Activated CD8-positive, alpha-beta memory T cell treated with anti-CD3 and anti-CD28 coated beads for 36 hours (primary cell): ENCODE measurements around the gene ICE2. TPM values are rescaled to one million over a fixed set of nuclear protein-coding genes. Genes with fewer than 3 reads are reported as not detected.

Experiments used
- CTCF ChIA-PET: fragments of 350-600 bp; sonication (Branson Sonifier 250); formaldehyde crosslinking; loops from one replicate; lab custom pipeline; 2021; ENCODE audit warnings: antibody characterized with exemption; lab: Charles Lee
- POLR2A ChIA-PET: fragments of 350-600 bp; sonication (Branson Sonifier 250); formaldehyde crosslinking; loops from one replicate; lab custom pipeline; 2021; ENCODE audit warnings: antibody characterized with exemption; lab: Charles Lee
- total RNA-seq, 2 experiments: library from RNA; stranded (reverse); gene quantifications; one replicate each; pipeline ENCODE4 v1.2.3, GENCODE V29; 2021

The ICE2 gene
- total RNA-seq, 2 experiments from 2014 or later, result 59.9 to 61.3 TPM

DNA sequence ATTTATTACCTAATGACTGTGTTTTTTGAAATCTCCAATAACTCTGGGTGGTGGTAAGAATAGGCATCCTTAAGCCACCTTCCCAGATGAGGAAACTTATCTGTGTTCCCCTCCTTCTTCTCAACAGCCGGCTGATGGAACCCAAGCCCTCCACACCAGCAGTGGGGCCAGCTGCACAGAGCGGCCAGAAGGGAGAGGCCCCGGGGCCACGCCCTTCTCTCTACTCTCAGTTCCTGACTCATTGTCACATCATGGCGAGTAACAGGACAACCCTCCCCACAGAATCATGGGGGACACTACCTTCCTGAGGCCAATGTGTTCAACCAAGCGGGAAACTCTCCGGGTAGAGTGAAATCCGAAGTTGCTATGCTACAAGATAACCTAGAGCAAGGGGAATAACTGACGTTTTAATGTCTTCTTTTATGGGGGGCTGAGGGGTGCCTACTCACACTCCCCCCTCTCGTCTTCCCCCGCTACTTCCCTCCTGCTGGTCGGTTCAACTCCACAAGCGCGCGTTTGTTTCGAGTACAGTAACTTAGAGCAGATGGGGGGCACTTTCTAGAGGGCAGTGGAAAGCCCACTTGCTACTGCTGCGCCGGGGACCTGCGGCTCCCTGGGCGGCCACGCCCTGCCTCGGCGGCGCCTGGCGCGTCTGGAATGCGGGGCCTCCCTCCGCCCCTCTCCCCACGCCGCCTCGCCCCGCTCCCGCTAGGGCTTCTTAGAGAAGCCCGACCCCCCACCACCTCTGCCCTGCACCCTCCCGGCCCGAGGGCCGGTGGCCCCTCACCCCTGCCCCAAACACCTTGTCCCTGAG lies 81.8 kb downstream of the ICE2 start:
- ChIA-PET POLR2A (interaction anchor here (0.6 to 1.0 kb wide), 5 partner anchors 34 to 536 kb away, joined by 3 to 6 read pairs (median 4); no protein-coding TSS in a partner anchor), CTCF (interaction anchor here (0.6 to 1.4 kb wide), 2 partner anchors 34 to 38 kb away, joined by 3 to 4 read pairs; no protein-coding TSS in a partner anchor)

DNA sequence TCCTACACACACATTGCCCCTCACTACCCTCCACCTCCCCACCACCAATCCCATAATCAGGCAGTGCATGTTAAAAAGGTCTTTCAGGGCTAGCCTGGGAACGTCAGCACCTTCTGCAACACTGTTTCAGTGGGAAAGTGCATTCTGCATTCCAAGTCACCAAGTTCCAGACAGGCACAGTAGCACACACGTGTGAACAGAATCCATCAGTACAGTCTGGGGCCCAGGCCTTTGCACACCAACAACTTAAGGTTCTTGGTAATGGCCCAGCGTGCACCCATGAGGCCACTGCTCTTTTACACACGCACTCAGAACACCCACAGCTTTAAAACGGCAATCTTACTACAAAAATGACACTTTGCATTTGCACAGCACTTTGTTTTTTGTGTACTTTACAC lies 82.4 kb downstream of the ICE2 start:
- CTCF ChIA-PET, result no interaction called here
- POLR2A ChIA-PET, result interaction anchor here (0.7 to 1.0 kb wide), 2 partner anchors 34 to 285 kb away, joined by 4 to 5 read pairs; no protein-coding TSS in a partner anchor

DNA sequence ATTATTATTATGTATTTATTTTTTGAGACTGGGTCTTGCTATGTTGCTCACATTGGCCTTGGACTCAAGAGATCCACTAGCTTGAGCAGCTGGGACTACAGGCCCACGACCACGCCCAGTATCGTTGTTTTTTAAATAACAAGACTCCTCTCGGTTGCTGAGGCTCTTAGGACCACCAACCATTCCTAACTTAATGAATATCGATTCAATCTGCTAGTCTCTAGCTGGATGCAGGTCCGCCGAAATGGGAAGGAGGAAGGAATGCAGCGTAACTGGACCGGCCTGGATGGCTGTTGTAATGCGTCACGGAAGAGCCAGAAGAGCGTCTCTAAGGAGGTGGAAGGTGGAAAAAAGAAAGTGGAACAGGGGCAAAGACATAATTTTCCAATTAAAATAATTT lies 82.8 kb downstream of the ICE2 start:
- ChIA-PET CTCF (no interaction called here), POLR2A (no interaction called here)

DNA sequence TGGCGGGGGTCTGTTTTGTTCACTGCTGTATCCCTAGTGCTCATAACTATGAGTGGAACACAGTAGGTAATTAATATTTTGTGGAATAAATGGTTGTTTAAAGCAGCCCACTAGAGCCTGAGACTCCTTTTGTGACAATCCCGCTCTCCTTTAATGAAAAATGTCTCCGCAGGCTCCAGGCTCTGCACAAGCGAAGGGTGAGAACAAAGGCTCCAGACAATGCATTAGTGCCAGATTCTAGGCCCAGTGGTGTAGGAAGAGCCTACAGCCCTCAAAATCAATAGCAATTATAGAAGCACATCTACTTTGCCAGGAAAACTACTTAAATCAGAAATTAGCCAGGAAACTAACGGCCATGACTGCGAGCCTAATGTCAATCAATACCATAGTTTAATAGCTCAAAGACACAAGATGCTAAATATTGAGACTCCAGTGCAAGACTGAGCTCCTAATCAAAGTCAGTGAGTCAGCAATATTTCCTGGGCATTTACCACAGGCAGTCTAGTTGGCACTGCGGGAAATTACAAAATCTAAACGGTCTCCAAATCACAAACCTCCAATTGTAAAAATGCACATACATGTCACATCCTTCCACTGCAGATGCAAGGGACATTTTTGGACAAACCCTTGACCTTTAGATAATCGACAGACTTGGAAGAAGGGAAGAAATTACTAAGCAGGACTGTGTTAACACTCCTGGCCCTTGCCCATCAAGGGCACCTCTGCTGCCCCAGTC lies 83.5 kb downstream of the ICE2 start:
- CTCF ChIA-PET, result no interaction called here
- POLR2A ChIA-PET, result no interaction called here

DNA sequence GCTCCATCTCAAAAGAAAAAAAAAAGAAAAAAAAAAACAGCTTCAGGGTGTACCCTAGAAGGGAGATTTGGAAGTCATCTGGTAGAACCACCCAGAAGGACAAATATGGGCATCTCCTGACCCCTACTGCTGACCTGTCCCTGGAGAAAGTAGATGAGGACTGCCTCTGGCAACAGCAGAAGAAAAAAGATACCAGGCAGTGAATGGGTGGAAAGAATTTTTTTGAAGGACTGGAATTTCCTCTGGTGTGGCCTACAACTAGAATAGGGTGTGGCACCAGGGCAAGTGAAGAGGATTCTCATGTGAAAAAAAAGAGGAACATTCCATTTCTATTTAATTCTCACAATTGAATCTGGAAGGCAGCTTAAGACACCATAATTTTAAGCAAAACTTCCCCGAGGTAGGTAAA lies 84.2 kb downstream of the ICE2 start:
- CTCF ChIA-PET, result interaction anchor here (1.4 kb wide), 1 partner anchor 32 kb away, joined by 5 read pairs; no protein-coding TSS in a partner anchor
- POLR2A ChIA-PET, result interaction anchor here (1.0 kb wide), 1 partner anchor 32 kb away, joined by 8 read pairs; no protein-coding TSS in a partner anchor

DNA sequence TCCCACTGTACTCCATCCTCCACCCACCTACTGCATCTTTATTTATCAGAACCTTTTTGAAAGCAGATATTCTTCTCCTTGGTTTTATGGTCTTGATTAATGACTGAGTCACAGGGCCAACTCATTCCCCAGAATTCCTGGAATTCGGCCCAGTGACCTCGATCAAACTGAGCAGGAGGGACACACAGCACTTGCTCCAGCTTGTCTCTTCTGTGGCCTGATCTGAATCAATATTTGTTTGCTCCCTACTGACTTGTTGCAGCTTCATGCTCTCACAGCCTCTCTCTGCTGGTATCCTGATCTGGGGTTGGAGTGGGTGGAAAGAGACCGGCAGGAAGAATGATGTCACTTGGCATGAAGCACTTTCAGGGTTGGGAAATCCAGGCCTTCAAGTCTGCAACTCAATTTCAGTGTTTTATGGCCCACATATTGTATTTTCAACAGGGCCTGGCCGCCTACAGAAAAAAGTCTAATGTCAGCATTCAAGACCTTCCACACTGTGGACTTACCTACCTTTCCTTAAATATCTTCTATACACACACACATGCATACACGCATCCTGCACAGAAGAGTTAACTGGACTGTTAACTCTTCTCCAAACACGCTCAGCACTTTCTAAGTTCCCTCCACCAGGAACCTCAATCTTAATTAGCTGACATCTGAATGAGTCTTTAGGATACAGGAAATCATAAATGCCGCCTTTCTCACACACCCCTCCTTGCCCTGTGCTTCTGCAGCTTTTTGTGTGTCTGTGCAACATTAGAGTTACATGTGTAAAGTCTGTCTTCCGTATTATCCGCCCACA lies 85.8 kb downstream of the ICE2 start:
- ChIA-PET POLR2A (interaction anchor here (0.6 kb wide), 1 partner anchor 147 kb away, joined by 5 read pairs; no protein-coding TSS in a partner anchor), CTCF (interaction anchor here (1.0 to 1.7 kb wide), 3 partner anchors 31 to 33 kb away, joined by 3 to 5 read pairs (median 3); no protein-coding TSS in a partner anchor)

DNA sequence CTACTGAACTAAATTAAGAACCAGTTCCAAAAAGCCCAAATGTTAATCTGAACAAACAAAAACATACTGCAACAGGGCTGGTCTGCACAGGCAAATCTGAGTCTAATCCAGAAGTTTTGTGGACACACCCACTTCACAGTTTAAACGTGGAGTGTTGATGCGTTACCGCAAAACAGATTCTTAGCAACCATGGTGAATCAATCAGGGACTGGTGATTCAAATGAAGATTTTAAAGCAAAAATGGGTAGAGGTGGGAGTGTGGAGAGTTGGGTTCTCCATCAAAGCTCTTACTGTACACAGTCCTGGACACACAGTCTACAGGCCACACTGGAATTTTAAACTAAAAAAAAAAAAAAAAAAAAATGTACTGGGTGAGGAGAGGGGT lies 86.3 kb downstream of the ICE2 start:
- ChIA-PET CTCF (interaction anchor here (1.0 kb wide), 1 partner anchor 31 kb away, joined by 3 read pairs; no protein-coding TSS in a partner anchor), POLR2A (no interaction called here)

DNA sequence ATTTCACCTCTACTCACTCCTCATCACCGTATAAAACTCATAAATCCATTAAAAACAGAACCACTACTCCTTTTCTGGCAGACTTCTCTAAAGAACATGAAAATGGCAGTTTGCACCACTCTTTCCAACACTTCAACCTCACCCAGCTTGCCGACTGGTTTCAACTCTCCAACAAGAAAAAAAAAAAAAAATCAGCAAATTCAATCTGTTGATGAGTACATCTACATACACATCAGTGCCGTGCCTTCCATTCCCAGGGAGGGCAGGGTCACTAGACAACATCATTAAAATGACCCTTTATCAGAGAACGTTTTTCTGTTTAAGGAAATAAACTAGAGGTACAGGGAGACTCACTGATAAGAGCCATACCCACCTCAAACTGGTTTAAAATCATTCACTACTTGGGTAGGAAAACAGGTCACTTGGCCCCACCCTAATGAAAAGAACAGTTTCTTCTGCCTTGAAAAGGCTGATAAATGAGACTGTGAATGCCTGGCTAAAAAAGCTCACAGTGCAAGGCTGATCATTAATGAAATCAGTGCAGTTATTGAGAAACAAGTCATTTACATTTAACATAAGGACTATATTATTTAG lies 87.1 kb downstream of the ICE2 start:
- CTCF ChIA-PET, result no interaction called here

DNA sequence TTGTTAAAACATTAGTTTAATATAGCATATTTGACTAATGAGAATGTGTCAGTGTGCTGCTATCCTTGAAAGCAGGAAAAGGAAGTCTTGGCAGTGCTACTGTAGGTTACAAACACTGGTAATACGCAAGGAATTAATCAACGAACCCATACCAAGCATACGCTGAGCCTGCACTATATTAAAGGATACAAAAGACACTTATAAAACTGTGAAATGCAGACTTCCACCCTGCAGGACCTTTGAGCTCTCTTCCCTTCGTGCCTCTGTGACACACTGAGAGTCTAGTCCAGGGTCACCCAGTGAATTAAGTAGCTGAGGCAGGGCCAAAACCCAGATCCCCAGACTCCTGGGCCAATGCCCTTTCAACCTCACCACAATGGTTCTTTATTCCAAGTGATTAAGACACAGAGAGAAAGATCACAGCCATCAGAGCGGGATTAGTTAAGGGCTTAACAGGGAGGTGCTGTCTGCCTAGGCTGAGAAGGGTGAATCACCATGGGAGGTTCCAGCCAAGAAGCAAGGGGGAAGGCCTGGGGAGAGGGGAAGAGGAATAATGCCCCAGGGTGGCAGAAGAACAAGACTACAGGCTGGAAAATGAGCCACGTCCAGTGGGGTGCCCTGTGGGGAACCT lies 88.0 kb downstream of the ICE2 start:
- ChIA-PET POLR2A (no interaction called here), CTCF (interaction anchor here (0.6 kb wide), 1 partner anchor 28 kb away, joined by 9 read pairs; no protein-coding TSS in a partner anchor)

More for the DNA sequence above, 87.1 kb downstream of the ICE2 start:
- POLR2A ChIA-PET, result no interaction called here

DNA sequence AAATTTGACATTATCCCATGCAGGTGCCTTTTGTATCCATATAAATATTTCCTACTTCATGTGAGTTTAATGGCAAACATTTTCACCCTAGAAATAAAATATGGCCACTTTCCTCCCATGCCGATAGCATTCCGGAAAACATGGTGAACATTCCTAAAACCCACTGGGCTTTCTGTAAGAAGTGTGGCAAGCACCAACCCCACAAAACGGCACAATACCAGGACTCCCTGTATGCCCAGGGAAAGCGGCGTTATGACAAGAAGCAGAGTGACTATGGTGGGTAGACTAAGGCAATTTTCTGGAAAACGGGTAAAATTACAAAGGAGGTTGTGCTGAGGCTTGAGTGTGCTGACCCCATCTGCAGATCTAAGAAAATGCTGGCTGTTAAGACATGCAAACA lies 88.7 kb downstream of the ICE2 start:
- ChIA-PET POLR2A (no interaction called here), CTCF (no interaction called here)

DNA sequence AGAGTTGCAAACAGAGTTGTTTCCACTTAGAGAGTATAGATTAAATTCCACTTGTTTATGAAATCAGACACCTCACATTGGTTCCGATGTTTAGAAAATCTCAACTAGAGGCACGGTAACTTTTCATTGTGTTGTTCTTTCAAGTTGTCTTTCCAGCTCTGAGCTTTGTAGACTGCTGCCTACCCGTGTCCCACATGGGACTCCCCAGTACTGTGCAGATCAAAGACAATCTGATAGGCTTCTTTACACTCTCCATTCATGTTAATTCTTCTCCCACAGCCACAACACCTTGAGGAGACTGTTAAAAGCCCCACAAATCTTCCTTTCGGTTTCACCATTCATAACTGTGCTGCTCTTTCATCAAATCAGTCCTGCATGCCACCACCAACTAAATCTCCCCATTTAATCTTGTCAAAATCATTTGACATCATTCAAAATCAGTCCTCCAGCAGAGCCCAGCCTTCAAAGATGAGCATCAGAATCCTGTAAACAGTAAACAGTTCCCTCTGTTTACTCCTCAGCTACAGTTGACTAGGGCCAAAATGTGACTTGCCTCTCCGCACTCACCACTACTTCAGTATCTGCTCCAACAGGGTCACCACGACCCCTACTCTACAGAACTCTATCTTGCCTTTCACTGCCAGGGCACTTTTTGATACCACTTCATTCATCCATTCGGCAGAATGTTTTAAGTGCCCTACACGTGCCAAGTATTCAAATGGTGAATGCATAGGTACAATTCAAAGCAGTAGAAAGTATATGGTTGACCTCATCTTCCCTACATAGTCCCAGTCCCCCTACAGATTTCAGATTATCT lies 89.5 kb downstream of the ICE2 start:
- POLR2A ChIA-PET, result interaction anchor here (1.1 kb wide), 1 partner anchor 26 kb away, joined by 3 read pairs; no protein-coding TSS in a partner anchor

DNA sequence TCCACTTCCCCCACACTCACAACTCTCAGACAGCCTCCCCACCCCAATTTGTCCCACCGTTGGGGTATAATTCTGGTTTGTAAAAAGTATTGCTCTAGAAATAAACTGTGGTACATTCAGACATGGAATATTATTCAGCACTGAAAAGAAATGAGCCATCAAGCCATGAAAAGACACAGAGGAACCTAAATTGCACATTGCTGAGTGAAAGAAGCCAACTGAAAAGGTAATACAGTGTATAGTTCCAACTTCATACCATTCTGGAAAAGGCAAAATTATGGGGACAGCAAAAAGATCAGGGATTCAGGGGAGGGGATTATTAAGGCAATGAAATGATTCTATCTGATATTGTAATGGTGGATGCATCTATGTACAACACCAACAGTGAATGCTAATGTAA lies 91.6 kb downstream of the ICE2 start:
- POLR2A ChIA-PET, result no interaction called here
- CTCF ChIA-PET, result no interaction called here

More for the DNA sequence above, 89.5 kb downstream of the ICE2 start:
- CTCF ChIA-PET, result interaction anchor here (1.1 to 1.5 kb wide), 2 partner anchors 27 to 131 kb away, joined by 4 to 12 read pairs; no protein-coding TSS in a partner anchor

DNA sequence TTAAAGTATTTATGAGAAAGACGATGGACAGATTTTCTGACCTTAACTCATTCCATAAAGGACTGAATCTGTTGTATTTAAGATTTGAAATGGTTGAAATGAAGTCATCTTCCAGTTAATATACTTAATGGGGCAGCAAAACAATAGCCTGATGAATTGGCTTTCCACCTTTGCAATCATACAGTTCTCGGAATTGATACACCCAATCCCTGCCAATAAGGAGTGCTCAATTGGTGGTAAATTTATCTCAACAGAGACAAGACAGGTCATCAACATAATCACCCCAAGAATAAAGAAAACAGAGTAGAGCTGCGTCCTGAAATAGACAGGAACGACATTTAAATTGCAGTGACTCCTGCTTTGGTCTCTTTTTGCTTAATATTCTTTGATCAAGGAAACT lies 92.3 kb downstream of the ICE2 start:
- POLR2A ChIA-PET, result no interaction called here
- CTCF ChIA-PET, result no interaction called here

DNA sequence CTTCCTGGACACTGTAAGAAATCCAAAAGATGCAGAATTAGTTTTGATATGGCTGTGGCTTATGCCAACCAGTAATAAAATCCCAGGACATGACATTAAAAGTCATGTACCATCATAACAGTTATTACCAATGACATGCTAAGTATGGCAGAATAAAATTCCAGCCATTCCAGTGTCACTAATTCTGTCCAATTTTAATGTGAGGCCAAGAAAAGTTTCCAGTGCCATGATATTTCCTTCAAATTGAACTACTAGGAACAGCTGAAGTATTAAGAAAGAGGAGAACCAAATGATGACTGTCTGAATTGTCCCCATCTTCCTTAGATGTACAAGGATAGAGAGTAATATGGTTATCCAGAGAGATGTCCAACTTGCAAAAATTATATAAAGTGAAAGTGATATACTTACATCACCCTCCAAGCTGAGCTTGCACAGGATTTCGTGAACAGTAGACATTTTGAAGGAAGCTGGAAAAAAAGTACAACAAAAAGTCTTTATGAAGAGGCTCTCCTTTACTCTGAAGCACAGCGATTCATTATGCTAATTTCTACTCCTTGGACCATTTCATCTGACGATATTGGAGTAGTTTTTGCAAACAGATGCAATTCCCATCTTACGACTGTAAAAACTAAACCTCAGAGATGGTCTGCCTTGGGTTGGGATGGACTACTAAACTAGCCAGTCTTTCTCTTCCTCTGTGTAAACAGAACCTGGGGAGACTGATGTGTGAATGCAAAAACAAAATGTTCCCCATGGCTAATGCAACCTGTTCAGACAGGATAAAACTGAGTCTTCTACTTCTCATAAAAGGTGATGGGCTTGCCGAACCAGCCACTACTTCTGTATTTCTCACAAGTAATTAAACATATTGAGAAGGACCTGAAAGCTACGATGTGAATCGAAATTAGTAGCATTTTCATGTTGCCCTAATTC lies 93.1 kb downstream of the ICE2 start:
- ChIA-PET CTCF (no interaction called here), POLR2A (no interaction called here)

DNA sequence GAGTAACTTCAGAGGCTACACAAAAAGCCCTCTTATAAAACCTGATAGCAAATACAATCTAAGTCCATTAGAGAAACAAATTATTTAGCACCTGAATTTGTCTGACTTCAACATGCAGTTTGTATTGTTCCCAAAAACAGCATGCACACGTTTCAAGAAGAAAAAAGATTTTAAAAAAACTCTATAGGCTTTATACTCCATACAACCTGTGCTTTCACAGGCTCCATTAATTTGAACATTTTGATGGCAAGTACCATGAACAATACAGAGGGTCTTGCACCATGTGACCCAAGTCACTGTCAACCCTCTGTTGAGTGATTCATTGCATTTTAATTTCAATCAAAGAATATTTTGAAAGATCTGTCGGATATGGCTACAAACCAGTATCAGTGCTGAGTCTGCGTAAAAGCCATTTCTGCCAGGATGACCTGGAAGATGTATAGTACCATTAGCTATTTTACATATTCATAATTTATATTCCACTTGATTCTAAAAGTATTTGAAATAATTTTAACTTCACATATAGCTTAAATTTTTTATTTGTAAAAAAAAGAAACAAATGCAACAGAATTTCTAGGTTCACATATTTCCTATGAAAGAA lies 94.3 kb downstream of the ICE2 start:
- CTCF ChIA-PET, result no interaction called here

DNA sequence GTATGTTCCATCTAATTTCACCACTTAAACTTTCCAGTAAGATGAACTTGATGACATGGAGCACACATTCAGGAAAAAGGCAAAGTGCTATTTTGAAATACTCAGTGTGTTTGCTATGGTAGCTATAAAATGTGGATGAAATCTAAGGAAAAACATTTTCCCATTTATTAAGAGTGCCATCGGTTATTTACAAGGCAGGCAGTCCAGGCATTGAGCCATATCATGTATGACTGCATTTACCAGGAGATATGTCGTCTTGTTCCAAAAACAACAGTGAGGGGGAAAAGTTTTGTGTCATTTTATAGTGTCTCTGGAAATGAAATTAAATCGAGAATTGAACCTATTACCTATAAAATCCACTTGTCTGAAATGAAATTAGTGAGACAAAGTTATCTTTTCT lies 94.9 kb downstream of the ICE2 start:
- POLR2A ChIA-PET, result no interaction called here
- CTCF ChIA-PET, result no interaction called here

More for the DNA sequence above, 94.3 kb downstream of the ICE2 start:
- POLR2A ChIA-PET, result no interaction called here
